ENCODE results near the gene MAST3.

DNA sequence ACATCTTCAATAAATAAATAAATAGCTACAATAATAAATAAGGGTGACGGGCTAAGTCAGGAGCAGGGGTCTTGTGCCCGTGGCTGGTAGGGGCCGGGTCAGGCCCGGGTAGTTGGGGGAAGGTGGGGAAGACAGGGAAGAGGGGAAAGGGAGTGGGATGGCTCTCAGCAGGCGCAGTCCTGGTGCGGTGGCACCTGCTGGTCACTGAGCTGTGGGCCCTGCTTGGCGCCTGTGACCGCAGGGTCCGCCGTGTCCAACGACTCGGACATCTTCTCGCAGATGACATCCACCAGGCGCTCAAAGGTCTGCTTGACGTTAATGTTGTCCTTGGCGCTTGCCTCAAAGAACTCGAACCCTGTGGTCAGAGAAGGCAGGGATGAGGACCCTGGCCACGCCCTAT, 99.7 kb downstream of the MAST3 start:
- TF ChIP-seq, protein P1, sequence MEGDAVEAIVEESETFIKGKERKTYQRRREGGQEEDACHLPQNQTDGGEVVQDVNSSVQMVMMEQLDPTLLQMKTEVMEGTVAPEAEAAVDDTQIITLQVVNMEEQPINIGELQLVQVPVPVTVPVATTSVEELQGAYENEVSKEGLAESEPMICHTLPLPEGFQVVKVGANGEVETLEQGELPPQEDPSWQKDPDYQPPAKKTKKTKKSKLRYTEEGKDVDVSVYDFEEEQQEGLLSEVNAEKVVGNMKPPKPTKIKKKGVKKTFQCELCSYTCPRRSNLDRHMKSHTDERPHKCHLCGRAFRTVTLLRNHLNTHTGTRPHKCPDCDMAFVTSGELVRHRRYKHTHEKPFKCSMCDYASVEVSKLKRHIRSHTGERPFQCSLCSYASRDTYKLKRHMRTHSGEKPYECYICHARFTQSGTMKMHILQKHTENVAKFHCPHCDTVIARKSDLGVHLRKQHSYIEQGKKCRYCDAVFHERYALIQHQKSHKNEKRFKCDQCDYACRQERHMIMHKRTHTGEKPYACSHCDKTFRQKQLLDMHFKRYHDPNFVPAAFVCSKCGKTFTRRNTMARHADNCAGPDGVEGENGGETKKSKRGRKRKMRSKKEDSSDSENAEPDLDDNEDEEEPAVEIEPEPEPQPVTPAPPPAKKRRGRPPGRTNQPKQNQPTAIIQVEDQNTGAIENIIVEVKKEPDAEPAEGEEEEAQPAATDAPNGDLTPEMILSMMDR (IDR thresholded peaks at IDR 0.05; ENCODE audit: extremely low read depth in 1 of 2, insufficient read depth in 1 of 2, low read depth in 1 of 2, low read length in 2 of 2) = no peak
- TF ChIP-seq POLR2A (IDR thresholded peaks at IDR 0.05; ENCODE audit: low read depth, low read length) (no peak), MYC (IDR thresholded peaks at IDR 0.05; ENCODE audit: low read depth, low read length) (no peak), EZH2 (IDR thresholded peaks at IDR 0.05; ENCODE audit: borderline replicate concordance, low read depth, low read length, severe bottlenecking) (no peak), POLR2AphosphoS5 (IDR thresholded peaks at IDR 0.05; ENCODE audit: insufficient read depth, low read depth, low read length) (no peak), GATA2 (IDR thresholded peaks at IDR 0.05; ENCODE audit: insufficient read depth, insufficient read length, low read depth, low read length) (no peak)

Data from endothelial cell of umbilical vein (primary cell).